Testis (tissue), 2 donors: ENCODE measurements around the gene PDCD1.

Source experiments
- POLR2A ChIP-seq: fragments of 450-650 bp; IDR thresholded peaks from one replicate; pipeline ENCODE4 v1.6.1; 2017; ENCODE audit warnings: antibody characterized with exemption, mild to moderate bottlenecking, moderate library complexity
- TF ChIP-seq, protein P1 (sequence below), 3 experiments: fragments of 450-650 bp in 2 of 3; fragments of 200-600 bp in 1 of 3; sonication (generic) in 1 of 3; IDR thresholded peaks; one replicate each; pipeline ENCODE4 v1.5.1; 2016 to 2019; ENCODE audit warnings: antibody characterized with exemption in 3 of 3, mild to moderate bottlenecking in 2 of 3, moderate library complexity in 1 of 3

DNA sequence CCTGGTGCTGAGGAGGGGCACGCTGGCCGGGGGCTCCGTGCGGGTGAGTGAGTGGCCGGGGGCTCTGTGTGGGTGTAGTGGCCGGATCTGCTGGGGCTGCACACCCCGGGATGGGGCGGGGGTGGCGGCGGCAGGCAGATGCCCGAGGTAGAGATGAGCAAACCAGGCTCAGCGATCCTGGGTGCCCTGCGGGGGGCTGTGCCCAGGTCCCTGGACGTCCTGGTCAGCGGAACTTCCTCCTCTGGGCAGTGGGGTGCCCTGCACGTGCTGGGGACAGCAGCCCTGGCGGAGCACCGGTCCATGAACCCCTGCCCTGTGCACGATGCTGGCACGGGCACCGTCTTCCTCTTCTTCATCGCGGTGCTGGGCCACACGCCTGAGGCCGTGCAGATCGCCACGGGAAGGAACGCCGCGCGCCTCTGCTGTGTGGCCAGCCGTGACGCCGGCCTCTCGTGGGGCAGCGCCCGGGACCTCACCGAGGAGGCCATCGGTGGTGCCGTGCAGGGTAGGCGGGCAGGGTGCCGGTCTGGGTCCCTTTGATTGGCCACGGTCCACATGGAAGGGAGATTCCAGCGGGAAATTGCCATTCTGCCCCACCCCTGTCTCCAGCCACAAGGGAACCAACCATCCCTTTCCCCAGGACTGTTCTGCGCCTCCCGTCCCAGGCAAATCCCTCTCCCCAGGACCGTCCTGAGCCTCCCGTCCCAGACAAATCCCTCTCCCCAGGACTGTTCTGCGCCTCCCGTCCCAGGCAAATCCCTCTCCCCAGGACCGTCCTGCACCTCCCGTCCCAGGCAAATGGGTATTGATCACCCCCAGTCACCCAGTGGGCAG, 43.8 kb downstream of the PDCD1 start:
- TF ChIP-seq POLR2A, result no peak
- TF ChIP-seq, protein P1, sequence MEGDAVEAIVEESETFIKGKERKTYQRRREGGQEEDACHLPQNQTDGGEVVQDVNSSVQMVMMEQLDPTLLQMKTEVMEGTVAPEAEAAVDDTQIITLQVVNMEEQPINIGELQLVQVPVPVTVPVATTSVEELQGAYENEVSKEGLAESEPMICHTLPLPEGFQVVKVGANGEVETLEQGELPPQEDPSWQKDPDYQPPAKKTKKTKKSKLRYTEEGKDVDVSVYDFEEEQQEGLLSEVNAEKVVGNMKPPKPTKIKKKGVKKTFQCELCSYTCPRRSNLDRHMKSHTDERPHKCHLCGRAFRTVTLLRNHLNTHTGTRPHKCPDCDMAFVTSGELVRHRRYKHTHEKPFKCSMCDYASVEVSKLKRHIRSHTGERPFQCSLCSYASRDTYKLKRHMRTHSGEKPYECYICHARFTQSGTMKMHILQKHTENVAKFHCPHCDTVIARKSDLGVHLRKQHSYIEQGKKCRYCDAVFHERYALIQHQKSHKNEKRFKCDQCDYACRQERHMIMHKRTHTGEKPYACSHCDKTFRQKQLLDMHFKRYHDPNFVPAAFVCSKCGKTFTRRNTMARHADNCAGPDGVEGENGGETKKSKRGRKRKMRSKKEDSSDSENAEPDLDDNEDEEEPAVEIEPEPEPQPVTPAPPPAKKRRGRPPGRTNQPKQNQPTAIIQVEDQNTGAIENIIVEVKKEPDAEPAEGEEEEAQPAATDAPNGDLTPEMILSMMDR (IDR thresholded peaks at IDR 0.05), result no peak
